Upper lobe of right lung (tissue), 1 donor: ENCODE data around the gene RBKS. TPM values are rescaled to one million over a fixed set of nuclear protein-coding genes. Genes with fewer than 3 reads are reported as not detected.

Experiments used
- ATAC-seq: fragments of 200-7000 bp; cut with Tn5 transposase; one replicate; pipeline ENCODE4 v1.9.1; 2020; ENCODE audit warnings: mild to moderate bottlenecking, moderate library complexity
- DNase-seq: peaks from one replicate; pipeline ENCODE4 v3.0.0-alpha.2; 2020
- H3K27ac ChIP-seq: fragments of 200-600 bp; one replicate; pipeline ENCODE4 v1.8.0; 2022
- H3K27me3 ChIP-seq: fragments of 200-600 bp; one replicate; pipeline ENCODE4 v1.8.0; 2022; ENCODE audit warnings: mild to moderate bottlenecking
- H3K36me3 ChIP-seq: fragments of 200-600 bp; one replicate; pipeline ENCODE4 v1.8.0; 2022
- H3K4me1 ChIP-seq: fragments of 200-600 bp; one replicate; pipeline ENCODE4 v1.8.0; 2022
- H3K4me3 ChIP-seq: fragments of 200-600 bp; one replicate; pipeline ENCODE4 v1.8.0; 2022; ENCODE audit warnings: mild to moderate bottlenecking
- H3K9me3 ChIP-seq: fragments of 200-600 bp; one replicate; pipeline ENCODE4 v1.8.0; 2022
- intact Hi-C: fragments of 100-400 bp; cut with DNase I; formaldehyde crosslinking; loops from one replicate; pipeline ENCODE4 v1.11.0; 2022
- long read RNA-seq: library from polyadenylated mRNA; unstranded; transcript quantifications from one replicate; pipeline ENCODE4 v2.0.0, GENCODE V29; 2021
- total RNA-seq: library from RNA; stranded (reverse); fragmentation: NEBNext Ultra II Directional; extraction: Animal tissue kit (Norgen Biotek cat#: 25700); gene quantifications from one replicate; pipeline ENCODE4 v1.2.1, GENCODE V29; 2021
- TF ChIP-seq, protein P1 (sequence below): fragments of 200-600 bp; IDR thresholded peaks from one replicate; pipeline ENCODE4 v1.8.0; 2022; ENCODE audit warnings: antibody characterized with exemption
- donor health status: DM: no; HTN: yes; CAD: no; lungs with severe emphysema.

Gene RBKS
- 1.9 TPM for total RNA-seq
- long read RNA-seq, partial matches to known transcripts, result 0 of 3 reads
- long read RNA-seq, other reads (novel, unspliced or antisense), result 1 of 3 reads

- H3K9me3 ChIP-seq, result no peaks in the 10 kb centered on the region
- peaks cover 26% of the 10 kb centered on the region for H3K4me1 ChIP-seq
- TF ChIP-seq, protein P1, sequence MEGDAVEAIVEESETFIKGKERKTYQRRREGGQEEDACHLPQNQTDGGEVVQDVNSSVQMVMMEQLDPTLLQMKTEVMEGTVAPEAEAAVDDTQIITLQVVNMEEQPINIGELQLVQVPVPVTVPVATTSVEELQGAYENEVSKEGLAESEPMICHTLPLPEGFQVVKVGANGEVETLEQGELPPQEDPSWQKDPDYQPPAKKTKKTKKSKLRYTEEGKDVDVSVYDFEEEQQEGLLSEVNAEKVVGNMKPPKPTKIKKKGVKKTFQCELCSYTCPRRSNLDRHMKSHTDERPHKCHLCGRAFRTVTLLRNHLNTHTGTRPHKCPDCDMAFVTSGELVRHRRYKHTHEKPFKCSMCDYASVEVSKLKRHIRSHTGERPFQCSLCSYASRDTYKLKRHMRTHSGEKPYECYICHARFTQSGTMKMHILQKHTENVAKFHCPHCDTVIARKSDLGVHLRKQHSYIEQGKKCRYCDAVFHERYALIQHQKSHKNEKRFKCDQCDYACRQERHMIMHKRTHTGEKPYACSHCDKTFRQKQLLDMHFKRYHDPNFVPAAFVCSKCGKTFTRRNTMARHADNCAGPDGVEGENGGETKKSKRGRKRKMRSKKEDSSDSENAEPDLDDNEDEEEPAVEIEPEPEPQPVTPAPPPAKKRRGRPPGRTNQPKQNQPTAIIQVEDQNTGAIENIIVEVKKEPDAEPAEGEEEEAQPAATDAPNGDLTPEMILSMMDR, result no peak
- peak within 1 kb of the TSS; percentile 79 for H3K4me3 ChIP-seq
- peak within 1 kb of the TSS; percentile 96 for H3K27ac ChIP-seq
- ATAC-seq (peak; percentile 99), DNase-seq (peak; percentile 94)
- intact Hi-C loops, result no loop called here
- no peaks in the 10 kb centered on the region for H3K27me3 ChIP-seq
- no peaks in the 10 kb centered on the region for H3K36me3 ChIP-seq
Measured at GRCh38 chr2:27890146-27890923, at the start of gene RBKS, which contains the start of gene BABAM2. Gene RBKS (minus strand): TSS chr2:27890387. CDS start chr2:27890345, 42 bp downstream. Gene BABAM2 (plus strand): TSS chr2:27890729. CDS start chr2:27894557, 3,828 bp downstream.

DNA sequence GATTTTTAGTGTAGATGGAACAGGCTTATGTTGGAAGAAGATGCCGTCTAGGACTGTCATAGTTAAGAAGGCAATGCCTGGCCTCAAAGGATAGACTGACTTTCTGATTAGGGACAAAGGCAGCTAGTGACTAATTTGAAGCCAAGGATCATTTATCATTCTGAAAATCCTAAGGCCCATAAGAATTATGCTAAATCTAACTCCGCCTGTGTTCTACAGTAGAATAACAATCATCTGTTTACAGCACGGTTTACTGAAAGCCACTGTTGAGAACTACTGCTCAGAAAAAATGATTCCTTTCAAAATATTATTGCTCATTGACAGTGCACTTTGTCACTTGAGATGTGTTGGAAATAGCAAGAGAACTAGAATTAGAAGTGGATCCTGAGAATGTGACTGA lies 44.8 kb upstream of the RBKS start:
- no peaks in the 10 kb centered on the region for H3K27me3 ChIP-seq
- DNase-seq, result no peak
- intact Hi-C loops, result no loop called here
- no peaks in the 10 kb centered on the region for H3K9me3 ChIP-seq
- no peak for ATAC-seq
- TF ChIP-seq, protein P1, result no peak
- no peak overlapping the region for H3K27ac ChIP-seq
- peaks cover 5% of the 10 kb centered on the region for H3K4me1 ChIP-seq
- no peaks in the 10 kb centered on the region for H3K36me3 ChIP-seq
- no peak overlapping the region for H3K4me3 ChIP-seq

- Histone ChIP-seq H3K9me3 (no peaks in the 10 kb centered on the region), H3K27me3 (no peaks in the 10 kb centered on the region), H3K4me3 (no peak overlapping the region), H3K36me3 (no peaks in the 10 kb centered on the region), H3K4me1 (peaks cover 4% of the 10 kb centered on the region), H3K27ac (no peak overlapping the region)
- no peak for ATAC-seq
- no peak for DNase-seq
- intact Hi-C loops, result no loop called here
- TF ChIP-seq, protein P1, result no peak
Measured at GRCh38 chr2:27932396-27932795, 42.2 kb upstream of the RBKS start.

GRCh38 chr2:27931361-27931950 lies 41.3 kb upstream of the RBKS start:
- Histone ChIP-seq H3K36me3 (no peaks in the 10 kb centered on the region), H3K4me3 (no peak overlapping the region), H3K9me3 (no peaks in the 10 kb centered on the region), H3K27ac (no peak overlapping the region), H3K4me1 (peaks cover 4% of the 10 kb centered on the region), H3K27me3 (no peaks in the 10 kb centered on the region)
- DNase-seq (no peak), ATAC-seq (no peak)
- TF ChIP-seq, protein P1, result no peak
- intact Hi-C loops, result no loop called here

DNA sequence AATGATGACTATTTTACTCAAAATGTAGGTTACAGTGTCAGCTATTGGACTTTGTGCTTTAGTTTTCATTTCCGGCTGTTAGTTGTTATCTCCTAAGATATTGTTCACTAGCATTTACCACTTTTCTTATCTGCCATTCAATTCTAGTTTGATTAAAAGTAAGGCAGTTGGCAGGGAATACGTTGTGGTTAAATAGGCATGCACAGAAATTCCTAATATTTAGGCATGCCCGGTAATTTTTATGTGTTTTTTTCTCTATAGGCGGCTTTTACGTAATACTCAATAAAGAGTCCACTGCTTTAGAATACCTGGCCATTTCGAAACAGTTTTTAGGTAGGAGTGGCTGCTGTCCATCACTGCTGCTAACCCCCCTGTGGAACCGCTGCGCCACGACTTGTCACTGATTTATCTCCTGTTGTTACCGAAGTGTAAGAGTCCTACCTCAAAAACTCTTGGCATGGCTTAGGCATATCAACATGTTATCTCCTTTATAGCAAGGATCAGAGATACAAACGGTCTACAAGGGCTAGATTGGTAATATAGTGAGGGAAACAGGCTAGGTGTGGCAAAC lies 39.8 kb upstream of the RBKS start:
- ATAC-seq (no peak), DNase-seq (no peak)
- no peaks in the 10 kb centered on the region for H3K27me3 ChIP-seq
- no peak overlapping the region for H3K4me3 ChIP-seq
- H3K27ac ChIP-seq, result no peak overlapping the region
- no peaks in the 10 kb centered on the region for H3K9me3 ChIP-seq
- TF ChIP-seq, protein P1, result no peak
- H3K4me1 ChIP-seq, result peaks cover 4% of the 10 kb centered on the region
- intact Hi-C loops, result no loop called here
- no peaks in the 10 kb centered on the region for H3K36me3 ChIP-seq
